ENCODE results near the gene KIF1A.

The KIF1A gene

GRCh38 chr2:240736281-240737250 is 83.5 kb downstream of the KIF1A start:
- no peak for DNase-seq (ENCODE audit: low read depth in 2 of 3, low spot score in 1 of 3)

DNA sequence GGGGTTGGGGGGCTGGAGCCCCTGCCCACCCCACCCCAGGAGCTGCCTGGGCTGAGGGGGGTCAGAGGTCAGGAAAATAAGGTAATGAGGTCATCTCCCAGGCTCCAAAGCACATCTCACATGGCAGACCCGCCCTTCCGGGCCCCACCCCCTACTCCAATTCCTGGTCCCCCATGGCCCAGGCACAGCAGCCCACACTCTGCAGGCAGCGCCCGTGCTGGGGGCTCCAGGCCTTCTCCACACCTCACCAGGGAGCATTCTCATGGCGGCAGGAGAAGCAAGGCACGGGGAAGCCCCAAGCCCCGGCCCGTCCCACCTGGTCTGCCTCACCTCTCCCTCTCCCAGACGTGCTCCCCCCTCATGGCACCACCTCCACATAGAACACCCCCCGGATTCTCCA is 84.5 kb downstream of the KIF1A start:
- DNase-seq (ENCODE audit: low read depth in 2 of 3, low spot score in 1 of 3) = no peak

GRCh38 chr2:240734756-240735155 is 85.3 kb downstream of the KIF1A start:
- no peak for DNase-seq (ENCODE audit: low read depth in 2 of 3, low spot score in 1 of 3)

GRCh38 chr2:240733803-240734495 is 86.1 kb downstream of the KIF1A start:
- DNase-seq (ENCODE audit: low read depth in 2 of 3, low spot score in 1 of 3) = no peak

- no peak for DNase-seq (ENCODE audit: low read depth in 2 of 3, low spot score in 1 of 3)
Measured at GRCh38 chr2:240732911-240733622, 87.0 kb downstream of the KIF1A start.

- no peak for DNase-seq (ENCODE audit: low read depth in 2 of 3, low spot score in 1 of 3)
Measured at GRCh38 chr2:240732184-240732583, 87.8 kb downstream of the KIF1A start.

GRCh38 chr2:240731178-240731545 is 88.9 kb downstream of the KIF1A start:
- no peak for DNase-seq (ENCODE audit: low read depth in 2 of 3, low spot score in 1 of 3)

DNA sequence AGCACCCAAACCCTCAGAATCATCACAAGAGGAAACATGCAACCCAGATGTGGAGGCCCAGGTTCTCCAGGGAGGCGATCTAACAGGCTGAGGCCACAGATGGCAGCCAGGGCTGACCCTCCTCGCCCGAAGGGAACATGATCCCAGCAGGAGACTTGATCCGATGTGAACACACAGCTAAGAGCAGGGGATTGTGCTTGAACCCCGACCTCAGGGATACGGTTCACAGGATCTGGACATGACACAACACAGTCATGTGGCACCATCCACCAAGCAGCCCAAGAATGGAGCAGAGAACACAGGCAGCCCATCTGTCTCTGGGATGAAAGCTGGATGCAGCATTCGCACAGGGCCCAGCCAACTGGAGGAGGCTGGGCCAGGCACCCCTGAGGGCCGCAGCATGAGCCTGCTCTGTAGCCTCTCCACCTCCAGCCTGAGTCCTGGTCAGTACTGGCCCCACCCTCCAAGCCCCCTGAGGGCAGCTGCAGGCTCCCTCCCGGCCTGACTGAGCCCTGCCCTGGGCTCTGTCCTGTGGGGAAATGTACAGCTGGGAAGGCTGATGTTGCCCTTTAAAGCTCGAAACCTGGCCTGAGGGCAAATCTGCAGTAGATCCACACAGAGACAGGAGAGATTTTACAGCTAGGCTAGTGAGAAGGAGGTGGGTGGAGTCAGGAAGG is 89.4 kb downstream of the KIF1A start:
- no peak for DNase-seq (ENCODE audit: low read depth in 2 of 3, low spot score in 1 of 3)

DNA sequence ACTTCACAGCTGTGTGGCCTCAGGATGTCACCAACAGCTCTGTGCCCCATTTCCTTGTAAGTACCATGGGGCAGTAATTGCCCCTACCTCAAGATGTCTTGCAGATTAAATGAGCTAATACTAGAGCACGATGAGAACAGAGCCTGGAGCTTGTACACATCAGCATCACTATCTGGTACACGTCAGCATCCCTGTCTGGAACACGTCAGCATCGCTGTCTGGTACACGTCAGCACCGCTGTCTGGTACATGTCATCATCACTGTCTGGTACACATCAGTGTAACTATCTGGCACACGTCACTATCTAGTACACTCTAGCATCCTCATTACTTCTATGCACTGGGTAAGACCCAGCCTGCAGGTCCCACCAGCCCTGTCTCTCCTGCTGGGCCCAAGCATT is 91.2 kb downstream of the KIF1A start:
- no peak for DNase-seq (ENCODE audit: low read depth in 2 of 3, low spot score in 1 of 3)

DNA sequence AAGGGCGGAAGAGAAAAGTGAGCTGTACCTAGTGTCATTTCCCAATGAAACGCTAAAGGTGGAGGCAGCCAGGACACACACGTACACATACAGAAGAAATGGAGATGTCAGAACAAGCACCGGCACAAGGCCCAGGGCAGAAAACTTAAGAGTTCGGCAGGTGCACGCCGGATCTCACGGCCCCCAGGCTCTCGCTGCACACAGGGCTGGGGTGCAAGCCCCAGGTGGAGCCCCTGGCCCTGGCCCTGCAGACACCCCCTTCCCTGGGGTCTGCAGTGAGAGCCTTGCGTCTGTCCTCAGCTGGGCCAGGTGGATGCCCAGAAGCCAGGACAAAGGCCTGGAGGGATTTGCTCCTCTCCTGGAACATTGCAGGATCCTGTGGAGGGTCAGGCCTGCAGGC is 91.7 kb downstream of the KIF1A start:
- no peak for DNase-seq (ENCODE audit: low read depth in 2 of 3, low spot score in 1 of 3)

GRCh38 chr2:240727913-240728312 is 92.1 kb downstream of the KIF1A start:
- no peak for DNase-seq (ENCODE audit: low read depth in 2 of 3, low spot score in 1 of 3)

GRCh38 chr2:240727439-240727838 is 92.6 kb downstream of the KIF1A start:
- DNase-seq (ENCODE audit: low read depth in 2 of 3, low spot score in 1 of 3) = no peak

DNA sequence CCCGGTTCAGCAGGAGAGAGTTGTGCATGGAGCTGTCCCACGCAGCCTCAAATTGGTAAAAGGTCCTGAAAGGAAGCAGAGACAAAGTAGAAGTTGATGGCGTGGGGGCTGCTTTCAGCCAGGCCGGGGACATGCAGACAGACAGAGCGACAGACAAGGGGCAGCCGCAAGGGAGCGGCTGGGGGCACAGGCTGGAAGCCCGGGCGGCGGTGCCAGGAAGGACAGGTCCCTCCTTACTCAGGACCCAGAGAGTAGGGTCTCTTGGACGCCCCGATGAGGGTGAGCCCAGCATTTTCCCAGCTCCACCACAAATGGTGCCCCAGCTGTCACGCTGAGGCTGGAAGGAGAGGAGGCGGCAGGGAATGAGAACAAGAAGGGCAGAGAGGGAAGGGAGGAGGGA is 93.1 kb downstream of the KIF1A start:
- DNase-seq (ENCODE audit: low read depth in 2 of 3, low spot score in 1 of 3) = no peak

DNA sequence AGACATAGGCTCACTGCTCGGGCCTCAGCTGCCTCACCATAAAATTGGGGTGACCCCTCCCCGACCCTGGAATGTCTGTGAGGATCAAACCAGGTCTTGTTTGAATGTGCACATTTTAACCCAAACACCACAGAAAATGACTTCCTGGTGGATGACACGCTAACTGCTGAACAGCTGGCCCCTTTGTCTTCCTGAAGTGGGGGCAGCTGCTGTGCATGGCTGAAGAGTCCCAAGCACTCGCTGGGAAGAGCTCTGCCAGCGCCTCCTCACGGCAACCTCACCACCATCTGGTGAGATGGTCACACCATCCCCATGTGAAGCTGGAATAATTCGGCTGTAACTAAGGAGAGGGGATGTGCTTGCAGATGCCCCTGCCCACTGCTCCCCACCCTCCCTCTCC is 94.3 kb downstream of the KIF1A start:
- DNase-seq (ENCODE audit: low read depth in 2 of 3, low spot score in 1 of 3) = no peak

- no peak for DNase-seq (ENCODE audit: low read depth in 2 of 3, low spot score in 1 of 3)
Measured at GRCh38 chr2:240725266-240725665, 94.8 kb downstream of the KIF1A start.

DNA sequence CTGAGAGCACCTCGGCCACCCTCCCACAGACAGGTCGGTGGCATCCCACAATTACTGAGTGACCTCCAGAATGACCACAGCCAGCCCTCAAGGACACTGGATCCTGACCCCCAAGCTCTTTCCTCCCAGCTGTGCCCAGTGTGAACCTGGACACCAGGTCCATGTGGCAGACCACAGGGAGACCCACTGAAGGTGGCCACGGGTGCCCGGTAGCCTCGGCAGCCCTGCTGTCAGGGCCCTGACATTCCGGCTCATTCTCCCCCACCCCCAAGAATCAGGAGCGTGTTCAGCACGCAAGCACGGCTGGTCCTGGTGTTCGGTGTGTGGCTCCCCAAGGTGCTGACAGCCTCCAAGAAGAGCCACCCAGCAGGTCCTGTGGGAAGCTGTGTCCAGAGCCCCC is 95.6 kb downstream of the KIF1A start:
- DNase-seq (ENCODE audit: low read depth in 2 of 3, low spot score in 1 of 3) = no peak

DNA sequence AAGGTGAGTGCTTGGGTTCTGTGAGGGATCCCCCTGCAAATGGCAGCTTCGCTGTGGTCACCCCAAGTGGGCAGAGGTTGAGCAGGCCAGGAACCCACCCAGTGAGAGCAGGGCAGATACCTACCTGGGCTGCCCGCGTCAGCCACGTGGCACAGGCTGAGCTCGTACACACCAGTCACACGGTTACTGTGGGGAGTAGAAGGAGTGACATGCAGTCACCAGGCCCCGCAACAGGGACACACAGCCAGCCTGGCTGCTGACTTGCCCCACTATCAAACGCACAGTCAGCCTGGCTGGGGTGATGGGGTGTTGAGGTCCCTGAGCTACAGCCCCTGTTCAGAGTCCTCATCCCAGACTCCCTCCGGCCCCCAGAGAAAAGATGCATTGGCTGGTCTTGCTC is 96.2 kb downstream of the KIF1A start:
- DNase-seq (ENCODE audit: low read depth in 2 of 3, low spot score in 1 of 3) = no peak

- DNase-seq (ENCODE audit: low read depth in 2 of 3, low spot score in 1 of 3) = no peak
Measured at GRCh38 chr2:240722796-240723735, 97.0 kb downstream of the KIF1A start.

GRCh38 chr2:240722376-240722775 is 97.6 kb downstream of the KIF1A start:
- no peak for DNase-seq (ENCODE audit: low read depth in 2 of 3, low spot score in 1 of 3)

- DNase-seq (ENCODE audit: low read depth in 2 of 3, low spot score in 1 of 3) = no peak
Measured at GRCh38 chr2:240721596-240722180, 98.3 kb downstream of the KIF1A start.
